ENCODE results near the gene RBM33. TPM values are rescaled to one million over a fixed set of nuclear protein-coding genes. Genes with fewer than 3 reads are reported as not detected.

RBM33 gene
- polyA plus RNA-seq, 3 donors: 31.9 to 48.2 (median 44.6) TPM

DNA sequence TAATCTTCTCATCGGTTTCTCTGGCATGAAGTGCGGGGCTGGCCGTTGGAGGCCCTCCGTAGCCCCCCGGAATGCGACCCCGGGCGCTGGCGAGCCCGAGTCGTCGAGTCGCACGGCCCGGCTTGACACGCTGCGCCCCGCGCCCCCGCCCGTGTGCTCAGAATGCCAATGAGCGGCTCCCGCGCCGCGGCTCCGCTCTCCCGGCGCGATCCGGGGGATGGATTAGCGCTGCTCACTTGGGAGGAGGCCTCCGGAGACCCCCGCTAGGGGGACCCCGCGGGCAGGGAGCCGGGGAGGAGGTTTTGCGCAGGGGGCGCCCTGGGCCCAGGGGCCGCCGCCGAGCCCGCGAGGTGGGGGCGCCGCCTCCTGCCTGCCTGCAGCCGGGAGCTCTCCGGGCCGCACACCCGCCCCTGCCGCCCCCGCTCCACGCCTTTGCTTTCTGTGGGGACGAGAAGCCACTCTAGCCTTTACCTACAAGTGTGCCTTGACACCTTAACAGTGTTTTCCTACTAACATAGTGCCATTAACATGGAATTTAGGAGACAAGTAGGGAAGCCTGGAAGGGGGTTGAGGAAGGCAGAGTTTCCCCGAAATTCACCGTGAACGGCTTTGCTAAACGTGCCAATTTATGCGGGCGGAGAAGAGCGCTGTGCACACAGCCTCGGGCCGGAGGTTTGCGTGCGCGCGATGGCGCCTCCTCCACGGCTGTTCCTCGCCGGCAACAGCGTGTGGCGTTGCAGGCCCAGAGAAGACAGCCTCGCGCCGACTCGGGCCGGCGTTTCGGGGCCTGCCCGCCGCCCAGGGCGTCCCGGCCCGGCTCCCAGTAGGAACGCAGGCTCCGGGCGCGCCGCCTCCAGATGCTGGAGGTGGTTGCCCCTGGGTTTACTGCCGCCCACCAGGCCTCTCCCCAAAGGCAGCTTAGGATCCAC is 160.7 kb downstream of the RBM33 start:
- DNase-seq: no peak

- DNase-seq: no peak
Measured at GRCh38 chr7:155805826-155806095, 161.3 kb downstream of the RBM33 start.

- DNase-seq: no peak
Measured at GRCh38 chr7:155806096-155806871, 161.8 kb downstream of the RBM33 start.

DNA sequence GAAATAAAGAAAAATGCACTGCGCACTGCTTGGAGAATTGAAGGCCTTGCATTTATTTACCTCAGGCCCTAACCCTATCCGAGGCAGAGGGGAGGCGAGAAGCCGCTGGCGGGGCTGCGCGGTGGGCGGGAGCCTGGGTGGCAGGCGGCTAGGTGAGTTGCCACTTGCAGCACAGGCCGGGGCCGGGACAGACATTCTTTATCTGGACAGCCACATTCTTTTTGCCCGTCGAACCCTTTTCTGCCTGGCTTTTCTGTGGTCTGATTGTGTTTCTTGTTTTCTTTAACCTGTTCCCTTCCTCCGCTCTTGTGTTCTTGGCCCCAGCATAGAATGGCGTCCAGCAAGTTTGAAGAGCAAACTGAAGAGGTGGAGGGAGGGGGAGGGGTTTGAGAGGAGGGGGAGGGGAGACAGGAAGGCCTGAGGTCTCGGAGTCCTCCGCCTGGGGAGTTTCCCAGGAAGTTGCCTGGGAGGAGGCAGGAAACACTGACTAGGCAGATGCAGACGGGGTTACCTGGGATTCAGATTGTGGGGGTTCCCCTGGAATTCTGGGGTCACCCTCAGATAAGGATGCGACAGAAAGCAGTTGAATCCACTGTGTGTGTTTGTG is 162.7 kb downstream of the RBM33 start:
- no peak for DNase-seq

GRCh38 chr7:155807789-155808548 is 163.5 kb downstream of the RBM33 start:
- no peak for DNase-seq

- DNase-seq: no peak
Measured at GRCh38 chr7:155808549-155809331, 164.3 kb downstream of the RBM33 start.

GRCh38 chr7:155809332-155809946 is 165.0 kb downstream of the RBM33 start:
- no peak for DNase-seq

DNA sequence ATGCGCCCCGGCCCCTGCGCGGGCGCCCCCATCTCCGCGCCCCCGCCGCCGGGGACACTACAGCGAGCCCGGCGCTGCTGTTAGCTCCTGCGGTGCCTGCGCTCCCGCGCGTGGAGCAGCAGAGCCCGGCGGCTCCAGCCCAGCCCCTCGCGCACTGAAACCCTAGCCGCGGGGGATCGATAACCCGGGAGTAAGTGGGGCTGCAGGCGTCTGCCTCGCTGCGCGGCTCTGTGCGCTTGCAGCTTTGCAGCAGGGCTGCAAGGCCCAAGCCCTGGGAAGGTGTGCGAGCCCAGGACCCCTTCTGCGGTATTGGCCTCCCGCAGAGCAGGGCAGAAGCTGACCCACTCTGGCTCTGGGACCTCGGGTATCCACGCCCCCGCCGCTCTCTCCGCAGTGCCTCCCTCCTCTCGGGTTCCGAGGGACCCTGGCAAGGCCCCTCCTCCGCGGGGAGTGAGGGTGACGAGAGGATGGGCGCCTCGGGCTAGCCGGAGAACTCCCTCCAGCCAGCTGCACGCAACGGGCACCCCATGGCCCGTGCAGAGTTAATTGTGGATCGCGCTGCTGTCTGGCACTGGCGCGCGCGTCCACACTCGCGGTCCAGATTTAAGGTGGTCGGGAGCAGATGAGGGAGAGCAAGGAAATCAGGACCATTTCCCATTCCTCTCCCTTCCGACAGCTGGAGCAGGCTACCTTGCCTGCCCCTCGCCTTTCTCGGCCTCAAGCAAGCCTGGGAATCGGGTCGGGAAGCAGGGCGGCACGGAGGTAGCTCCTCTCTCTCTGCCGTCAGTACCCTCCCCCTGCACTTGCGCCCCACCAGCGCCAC is 165.7 kb downstream of the RBM33 start:
- DNase-seq: no peak

DNA sequence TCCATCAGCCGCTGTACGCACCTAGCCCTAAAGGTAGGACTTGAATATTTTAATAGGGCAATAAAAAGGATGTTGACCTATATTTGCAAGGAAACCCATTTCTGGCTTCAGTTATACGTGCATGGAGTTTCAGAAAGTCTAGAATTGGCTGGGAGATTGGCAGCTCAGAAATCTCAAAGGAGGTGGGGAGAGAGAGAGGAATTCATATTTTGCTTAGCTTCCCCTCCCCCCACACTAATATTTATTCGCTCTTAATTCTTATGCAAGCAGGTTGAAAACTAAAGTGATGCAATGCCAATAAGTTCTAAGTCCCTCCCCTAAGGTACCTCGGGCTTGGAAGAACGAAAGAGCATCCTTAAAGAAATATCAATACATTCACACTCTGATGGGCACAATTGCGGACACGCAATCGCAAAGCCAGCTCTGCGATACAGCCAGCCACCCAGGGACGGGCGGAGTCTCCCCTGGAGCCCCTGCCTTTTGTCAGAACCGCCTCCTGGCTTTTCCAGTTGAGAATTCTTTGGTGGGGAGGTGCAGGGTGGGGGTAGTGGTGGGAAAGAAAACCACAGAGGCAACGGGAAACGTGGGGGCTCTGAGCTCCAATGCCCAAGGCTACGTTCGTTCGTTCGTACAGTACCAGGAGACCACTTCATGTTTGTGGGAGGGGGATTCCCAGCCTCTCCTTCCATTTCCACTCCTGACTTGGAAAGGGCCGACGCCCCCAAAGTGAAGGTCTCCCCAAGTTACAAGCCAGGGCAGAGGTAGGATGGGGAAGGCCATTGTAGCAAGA is 166.5 kb downstream of the RBM33 start:
- no peak for DNase-seq

DNA sequence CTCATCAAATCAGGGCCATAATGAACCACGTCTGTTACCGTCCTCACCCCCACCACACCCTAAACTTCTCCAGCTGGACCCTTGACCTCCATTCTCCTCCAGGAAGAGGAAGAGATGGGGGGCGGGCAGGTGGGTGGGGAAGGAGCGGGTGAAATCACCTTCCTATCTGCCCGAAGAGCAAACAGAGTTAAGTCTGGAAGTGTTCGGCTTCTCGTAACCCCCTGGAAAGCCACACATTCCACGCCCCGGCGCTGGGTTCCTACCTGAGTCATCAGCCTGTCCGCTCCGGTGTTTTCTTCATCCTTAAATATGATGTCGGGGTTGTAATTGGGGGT is 167.1 kb downstream of the RBM33 start:
- no peak for DNase-seq

- no peak for DNase-seq
Measured at GRCh38 chr7:155811895-155812761, 167.7 kb downstream of the RBM33 start, which contains the start of gene SHH. Gene SHH, minus strand, starts transcription at chr7:155812463. Its CDS starts 341 bp downstream, at chr7:155812122.

DNA sequence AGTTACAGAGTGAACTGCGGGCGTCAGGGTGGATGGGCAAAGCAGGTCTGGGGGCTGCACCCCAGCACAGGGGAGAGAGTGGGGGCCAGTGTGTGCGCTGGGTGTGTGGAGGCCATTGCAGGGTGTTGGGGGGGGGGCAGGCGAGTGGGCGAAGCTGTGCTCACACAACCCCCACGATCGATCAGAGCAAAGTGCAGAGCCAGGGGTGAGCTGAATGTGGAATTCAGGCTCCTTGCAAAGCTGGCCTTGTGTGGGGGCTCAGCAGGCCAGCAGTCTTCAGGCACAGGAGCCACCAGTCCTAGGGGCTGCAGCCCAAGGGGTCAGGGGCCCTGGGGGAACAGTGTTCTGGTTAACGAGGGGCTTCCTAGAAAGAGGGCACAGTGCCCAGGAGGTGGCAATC is 168.7 kb downstream of the RBM33 start:
- no peak for DNase-seq

DNA sequence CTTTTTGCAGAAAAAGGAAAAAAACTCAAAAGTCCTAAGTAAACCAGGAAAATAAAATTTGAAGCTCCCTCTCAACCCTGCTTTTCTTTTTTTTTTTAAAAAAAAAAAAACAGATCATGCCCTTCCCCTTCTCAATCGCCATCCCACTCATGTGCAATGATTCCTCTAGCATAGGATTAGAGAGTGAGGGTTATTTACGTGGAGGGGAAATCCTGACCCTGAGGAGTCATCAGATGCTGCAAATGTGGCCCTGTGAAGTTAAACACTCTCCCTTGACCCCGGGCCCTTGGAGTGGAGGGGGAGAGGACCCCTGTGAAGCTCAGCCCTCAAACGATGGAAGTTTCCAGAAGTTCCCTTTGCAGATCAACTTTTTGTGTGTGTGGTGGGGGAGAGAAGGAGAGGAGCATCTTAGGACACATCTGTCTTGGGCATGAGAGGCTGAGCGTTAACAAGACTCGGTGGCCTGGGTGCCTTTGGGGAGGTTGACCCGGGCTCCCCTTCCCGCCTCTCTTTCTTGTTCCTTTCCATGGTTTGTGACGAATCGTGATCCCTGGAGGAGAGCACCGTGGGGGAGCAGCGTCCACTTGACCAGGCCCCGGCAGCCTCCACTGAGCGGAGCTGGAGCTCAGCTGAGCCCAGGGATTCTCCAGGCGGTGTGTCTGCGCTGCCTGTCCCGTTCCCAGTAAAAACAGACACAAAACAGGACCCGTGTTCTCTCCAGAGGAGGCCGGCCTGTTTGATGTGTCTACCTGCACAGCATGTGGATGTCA is 169.3 kb downstream of the RBM33 start:
- DNase-seq: no peak

DNA sequence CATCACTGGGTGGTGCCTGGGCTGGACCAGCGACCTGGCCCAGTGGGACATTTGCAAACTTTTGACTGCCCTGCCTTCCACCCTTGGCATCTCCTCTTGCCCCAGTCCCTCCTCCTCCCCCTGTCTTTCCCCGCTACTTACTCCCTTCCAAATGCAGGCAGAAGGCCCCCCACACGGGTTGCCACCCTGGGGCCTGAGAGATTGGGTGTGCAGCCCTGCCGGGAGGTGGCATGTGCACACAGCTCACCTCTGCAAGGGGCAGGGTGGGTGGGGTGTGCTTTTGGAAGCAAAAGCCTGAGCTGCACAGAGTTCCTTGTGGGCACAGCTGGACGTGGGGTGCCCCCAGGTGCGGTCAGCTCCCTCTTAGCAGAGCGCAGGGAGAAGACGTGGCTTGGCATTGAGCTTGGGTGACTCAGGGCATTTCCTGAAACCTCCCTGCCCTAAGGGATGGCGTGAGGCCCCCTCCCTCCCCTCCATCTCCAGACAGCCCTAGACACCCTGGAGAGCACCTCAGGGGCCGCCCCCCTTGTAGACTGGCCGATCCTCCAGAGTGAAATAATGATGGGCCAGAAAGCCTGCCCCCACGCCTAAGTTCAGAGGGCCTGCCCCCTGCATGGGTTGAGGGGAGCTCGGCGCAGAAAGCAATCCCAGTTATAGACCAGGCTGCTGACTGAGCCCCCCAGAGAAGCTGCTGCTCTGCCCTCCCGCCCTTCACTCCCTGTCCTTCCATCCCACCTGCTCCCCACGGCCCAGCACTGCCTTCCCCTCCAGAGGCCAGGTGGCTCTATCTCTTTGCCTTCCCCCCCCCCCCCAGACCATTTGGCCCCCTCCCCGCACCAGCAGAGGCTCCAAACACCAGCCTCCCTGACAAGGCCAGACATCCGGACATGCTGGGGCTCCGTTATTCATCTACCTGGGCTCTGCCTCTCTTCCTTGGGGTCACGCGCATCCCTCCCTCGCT is 170.1 kb downstream of the RBM33 start:
- no peak for DNase-seq

DNA sequence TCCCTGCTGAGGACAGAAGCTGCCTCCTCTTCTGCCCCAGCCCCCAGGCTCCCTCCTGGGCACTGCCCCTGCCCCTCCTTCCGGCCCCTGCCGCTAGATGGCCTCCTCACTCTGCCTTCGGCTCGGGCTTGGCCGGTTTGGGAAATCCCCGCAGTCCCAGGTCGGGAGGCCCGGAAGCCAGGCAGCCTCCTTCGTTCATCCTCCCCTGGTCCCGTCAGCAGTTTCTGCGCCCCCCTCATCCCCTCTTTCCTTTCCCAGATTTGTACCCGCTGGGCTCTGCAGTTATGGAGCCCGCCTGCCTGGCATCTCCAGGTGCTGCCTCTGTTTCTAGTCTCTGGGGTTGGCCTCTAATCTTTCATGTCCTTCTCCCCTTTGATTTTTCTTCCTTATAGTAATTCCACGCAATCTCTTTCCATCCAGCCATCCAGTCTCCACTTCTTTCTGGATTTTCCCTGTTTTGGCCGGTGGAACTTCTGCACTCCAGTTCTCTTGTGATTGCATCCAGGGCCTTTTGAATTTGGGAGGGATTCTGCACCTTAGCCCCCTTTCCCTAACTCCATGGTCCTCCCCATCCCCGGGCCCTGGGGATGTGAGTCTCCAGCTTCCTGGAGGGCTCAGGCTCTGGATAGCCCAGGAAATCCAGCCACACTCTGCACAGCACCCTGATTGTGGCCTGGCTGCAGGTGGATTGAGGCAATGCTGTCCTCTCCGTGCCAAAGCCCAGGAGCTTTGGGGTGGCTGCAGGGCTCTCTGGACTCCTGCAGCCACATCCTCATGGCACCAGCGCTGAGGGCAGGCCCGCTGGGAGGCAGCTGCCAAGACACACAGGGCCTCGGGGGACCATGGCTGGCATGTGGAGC is 171.1 kb downstream of the RBM33 start:
- no peak for DNase-seq
